ENCODE results near the gene PHLDA1. TPM values are rescaled to one million over a fixed set of nuclear protein-coding genes. Genes with fewer than 3 reads are reported as not detected.

The PHLDA1 gene
- total RNA-seq, 1 experiment from 2014 or later, result 11.3 TPM

GRCh38 chr12:76007640-76008039 is 23.9 kb downstream of the PHLDA1 start:
- H4K20me1 ChIP-seq (ENCODE audit: insufficient read depth, low read depth, low read length), result no peaks in the 10 kb centered on the region
- no peak overlapping the region for H3K27ac ChIP-seq (ENCODE audit: low read length)
- H3K9me3 ChIP-seq (ENCODE audit: low read length), result no peaks in the 10 kb centered on the region
- no peak overlapping the region for H2AFZ ChIP-seq (ENCODE audit: low read length)
- H3K36me3 ChIP-seq (ENCODE audit: insufficient read depth, low read length), result no peaks in the 10 kb centered on the region
- H3K9ac ChIP-seq (ENCODE audit: low read length), result no peak overlapping the region
- no peak overlapping the region for H3K4me2 ChIP-seq (ENCODE audit: low read depth, low read length, poor library complexity, severe bottlenecking)
- DNase-seq, result no peak
- H3K79me2 ChIP-seq (ENCODE audit: low read length), result no peaks in the 10 kb centered on the region
- H3K4me1 ChIP-seq (ENCODE audit: low read length), result no peaks in the 10 kb centered on the region
- no peak overlapping the region for H3K4me3 ChIP-seq (ENCODE audit: low read length)
- H3K27me3 ChIP-seq (ENCODE audit: low read length), result peaks cover 2% of the 10 kb centered on the region; the same call in 1 of the 2 replicates
- H3K9me2 ChIP-seq (replicated peaks; ENCODE audit: insufficient read depth, low read length), result no peaks in the 10 kb centered on the region

GRCh38 chr12:76006028-76006925 is 25.3 kb downstream of the PHLDA1 start:
- H3K4me2 ChIP-seq (ENCODE audit: low read depth, low read length, poor library complexity, severe bottlenecking), result no peak overlapping the region
- no peak for DNase-seq
- H2AFZ ChIP-seq (ENCODE audit: low read length), result no peak overlapping the region
- no peaks in the 10 kb centered on the region for H3K4me1 ChIP-seq (ENCODE audit: low read length)
- H4K20me1 ChIP-seq (ENCODE audit: insufficient read depth, low read depth, low read length), result no peaks in the 10 kb centered on the region
- no peak overlapping the region for H3K4me3 ChIP-seq (ENCODE audit: low read length)
- H3K36me3 ChIP-seq (ENCODE audit: insufficient read depth, low read length), result no peaks in the 10 kb centered on the region
- no peaks in the 10 kb centered on the region for H3K79me2 ChIP-seq (ENCODE audit: low read length)
- H3K27ac ChIP-seq (ENCODE audit: low read length), result no peak overlapping the region
- no peaks in the 10 kb centered on the region for H3K9me3 ChIP-seq (ENCODE audit: low read length)
- no peak overlapping the region for H3K9ac ChIP-seq (ENCODE audit: low read length)
- H3K9me2 ChIP-seq (replicated peaks; ENCODE audit: insufficient read depth, low read length), result no peaks in the 10 kb centered on the region
- peaks cover 2% of the 10 kb centered on the region; the same call in 1 of the 2 replicates for H3K27me3 ChIP-seq (ENCODE audit: low read length)

GRCh38 chr12:76003355-76003638 is 28.3 kb downstream of the PHLDA1 start:
- no peak overlapping the region for H3K4me3 ChIP-seq (ENCODE audit: low read length)
- H3K79me2 ChIP-seq (ENCODE audit: low read length), result no peaks in the 10 kb centered on the region

GRCh38 chr12:76002598-76003354 is 28.8 kb downstream of the PHLDA1 start:
- Histone ChIP-seq H3K9me3 (ENCODE audit: low read length) (no peaks in the 10 kb centered on the region), H3K4me2 (ENCODE audit: low read depth, low read length, poor library complexity, severe bottlenecking) (no peak overlapping the region), H3K27me3 (ENCODE audit: low read length) (no peaks in the 10 kb centered on the region), H3K9me2 (replicated peaks; ENCODE audit: insufficient read depth, low read length) (no peaks in the 10 kb centered on the region), H3K36me3 (ENCODE audit: insufficient read depth, low read length) (no peaks in the 10 kb centered on the region), H3K27ac (ENCODE audit: low read length) (no peak overlapping the region), H4K20me1 (ENCODE audit: insufficient read depth, low read depth, low read length) (no peaks in the 10 kb centered on the region), H2AFZ (ENCODE audit: low read length) (no peak overlapping the region), H3K79me2 (ENCODE audit: low read length) (no peaks in the 10 kb centered on the region), H3K4me3 (ENCODE audit: low read length) (no peak overlapping the region), H3K4me1 (ENCODE audit: low read length) (no peaks in the 10 kb centered on the region), H3K9ac (ENCODE audit: low read length) (no peak overlapping the region)
- DNase-seq, result no peak

More at GRCh38 chr12:76003355-76003638, 28.3 kb downstream of the PHLDA1 start:
- H3K4me1 ChIP-seq (ENCODE audit: low read length), result no peaks in the 10 kb centered on the region
- no peak for DNase-seq
- no peaks in the 10 kb centered on the region for H3K36me3 ChIP-seq (ENCODE audit: insufficient read depth, low read length)
- H3K27ac ChIP-seq (ENCODE audit: low read length), result no peak overlapping the region
- no peaks in the 10 kb centered on the region for H4K20me1 ChIP-seq (ENCODE audit: insufficient read depth, low read depth, low read length)
- no peaks in the 10 kb centered on the region for H3K9me3 ChIP-seq (ENCODE audit: low read length)
- H3K9ac ChIP-seq (ENCODE audit: low read length), result no peak overlapping the region
- no peaks in the 10 kb centered on the region for H3K27me3 ChIP-seq (ENCODE audit: low read length)
- H3K4me2 ChIP-seq (ENCODE audit: low read depth, low read length, poor library complexity, severe bottlenecking), result no peak overlapping the region
- no peak overlapping the region for H2AFZ ChIP-seq (ENCODE audit: low read length)
- no peaks in the 10 kb centered on the region for H3K9me2 ChIP-seq (replicated peaks; ENCODE audit: insufficient read depth, low read length)

- Histone ChIP-seq H3K4me1 (ENCODE audit: low read length) (no peaks in the 10 kb centered on the region), H3K36me3 (ENCODE audit: insufficient read depth, low read length) (no peaks in the 10 kb centered on the region), H3K9ac (ENCODE audit: low read length) (no peak overlapping the region), H3K27ac (ENCODE audit: low read length) (no peak overlapping the region), H2AFZ (ENCODE audit: low read length) (no peak overlapping the region), H3K9me3 (ENCODE audit: low read length) (no peaks in the 10 kb centered on the region), H3K9me2 (replicated peaks; ENCODE audit: insufficient read depth, low read length) (no peaks in the 10 kb centered on the region), H3K79me2 (ENCODE audit: low read length) (no peaks in the 10 kb centered on the region), H3K4me3 (ENCODE audit: low read length) (no peak overlapping the region), H3K4me2 (ENCODE audit: low read depth, low read length, poor library complexity, severe bottlenecking) (no peak overlapping the region), H4K20me1 (ENCODE audit: insufficient read depth, low read depth, low read length) (no peaks in the 10 kb centered on the region), H3K27me3 (ENCODE audit: low read length) (no peaks in the 10 kb centered on the region)
- DNase-seq, result no peak
These were observed 33.1 kb downstream of the PHLDA1 start for GRCh38 chr12:75998292-75999063.

GRCh38 chr12:75997658-75998057 is 33.9 kb downstream of the PHLDA1 start:
- no peaks in the 10 kb centered on the region for H3K79me2 ChIP-seq (ENCODE audit: low read length)
- no peaks in the 10 kb centered on the region for H4K20me1 ChIP-seq (ENCODE audit: insufficient read depth, low read depth, low read length)
- H3K4me1 ChIP-seq (ENCODE audit: low read length), result no peaks in the 10 kb centered on the region
- H3K9me3 ChIP-seq (ENCODE audit: low read length), result no peaks in the 10 kb centered on the region
- no peak overlapping the region for H3K4me3 ChIP-seq (ENCODE audit: low read length)
- H3K4me2 ChIP-seq (ENCODE audit: low read depth, low read length, poor library complexity, severe bottlenecking), result no peak overlapping the region
- H3K36me3 ChIP-seq (ENCODE audit: insufficient read depth, low read length), result no peaks in the 10 kb centered on the region
- no peak for DNase-seq
- no peaks in the 10 kb centered on the region for H3K9me2 ChIP-seq (replicated peaks; ENCODE audit: insufficient read depth, low read length)
- no peak overlapping the region for H2AFZ ChIP-seq (ENCODE audit: low read length)
- H3K27me3 ChIP-seq (ENCODE audit: low read length), result no peaks in the 10 kb centered on the region
- no peak overlapping the region for H3K27ac ChIP-seq (ENCODE audit: low read length)
- no peak overlapping the region for H3K9ac ChIP-seq (ENCODE audit: low read length)

GRCh38 chr12:75996861-75997447 is 34.6 kb downstream of the PHLDA1 start:
- Histone ChIP-seq H3K27me3 (ENCODE audit: low read length) (no peaks in the 10 kb centered on the region), H3K79me2 (ENCODE audit: low read length) (no peaks in the 10 kb centered on the region), H3K36me3 (ENCODE audit: insufficient read depth, low read length) (no peaks in the 10 kb centered on the region), H3K4me3 (ENCODE audit: low read length) (no peak overlapping the region), H3K4me1 (ENCODE audit: low read length) (no peaks in the 10 kb centered on the region), H3K9ac (ENCODE audit: low read length) (no peak overlapping the region), H3K27ac (ENCODE audit: low read length) (no peak overlapping the region), H3K9me3 (ENCODE audit: low read length) (no peaks in the 10 kb centered on the region), H4K20me1 (ENCODE audit: insufficient read depth, low read depth, low read length) (no peaks in the 10 kb centered on the region), H3K4me2 (ENCODE audit: low read depth, low read length, poor library complexity, severe bottlenecking) (no peak overlapping the region), H2AFZ (ENCODE audit: low read length) (no peak overlapping the region), H3K9me2 (replicated peaks; ENCODE audit: insufficient read depth, low read length) (no peaks in the 10 kb centered on the region)
- no peak for DNase-seq

All from Karpas-422 (cell line).